HepG2 (cell line): ENCODE data around the gene TNNI3. TPM values are rescaled to one million over a fixed set of nuclear protein-coding genes. Genes with fewer than 3 reads are reported as not detected.

Experiments
- CBX2 ChIP-seq, 2 experiments: fragments of 200-600 bp in 1 of 2; sonication (generic); formaldehyde crosslinking in 1 of 2; IDR thresholded peaks; 2 replicates each; pipeline versions ENCODE4 v1.7.0 to v1.8.1; 2018 to 2022; ENCODE audit warnings: low read depth in 2 of 2, low read length in 1 of 2, mild to moderate bottlenecking in 1 of 2, missing genetic modification reagents in 1 of 2
- FOXA3 ChIP-seq: IDR thresholded peaks from 2 replicates; pipeline ENCODE4 v1.6.1; 2016; ENCODE audit warnings: missing genetic modification reagents, missing compliant biosample characterization
- FOXK1 ChIP-seq: sonication (generic); formaldehyde crosslinking; IDR thresholded peaks from 2 replicates; pipeline ENCODE4 v1.4.0; 2020; ENCODE audit warnings: low read depth, missing genetic modification reagents, borderline replicate concordance
- HDAC1 ChIP-seq: sonication (generic); formaldehyde crosslinking; IDR thresholded peaks from 2 replicates; pipeline ENCODE4 v1.5.1; 2020; ENCODE audit warnings: mild to moderate bottlenecking, missing genetic modification reagents
- MTA1 ChIP-seq: sonication (generic); formaldehyde crosslinking; IDR thresholded peaks from 2 replicates; pipeline ENCODE4 v1.4.0; 2020; ENCODE audit warnings: missing genetic modification reagents, mild to moderate bottlenecking, borderline replicate concordance
- NCOA5 ChIP-seq: sonication (generic); formaldehyde crosslinking; IDR thresholded peaks from 2 replicates; pipeline ENCODE4 v1.4.0; 2020; ENCODE audit warnings: missing genetic modification reagents
- SP1 ChIP-seq, 2 experiments: fragments of 450-650 bp in 1 of 2; sonication (generic) in 1 of 2; formaldehyde crosslinking in 1 of 2; IDR thresholded peaks; 2 replicates each; pipeline versions ENCODE4 v1.4.0 to v1.6.1; 2016 to 2020; ENCODE audit warnings: missing genetic modification reagents in 1 of 2
- ZFY ChIP-seq: sonication (generic); formaldehyde crosslinking; IDR thresholded peaks from 2 replicates; pipeline ENCODE4 v1.4.0; 2020; ENCODE audit warnings: missing genetic modification reagents
- ZNF124 ChIP-seq: sonication (generic); formaldehyde crosslinking; IDR thresholded peaks from 2 replicates; pipeline ENCODE4 v1.4.0; 2020; ENCODE audit warnings: missing genetic modification reagents
- ZNF143 ChIP-seq: sonication (generic); formaldehyde crosslinking; IDR thresholded peaks from 2 replicates; pipeline ENCODE4 v1.4.0; 2020; ENCODE audit warnings: missing genetic modification reagents
- ZNF441 ChIP-seq: sonication (generic); formaldehyde crosslinking; IDR thresholded peaks from 2 replicates; pipeline ENCODE4 v1.7.0; 2021; ENCODE audit warnings: missing genetic modification reagents, borderline replicate concordance
- ZNF543 ChIP-seq: sonication (generic); formaldehyde crosslinking; IDR thresholded peaks from 2 replicates; pipeline ENCODE4 v1.4.0; 2020; ENCODE audit warnings: mild to moderate bottlenecking, missing genetic modification reagents
- ZNF557 ChIP-seq: sonication (generic); formaldehyde crosslinking; IDR thresholded peaks from 2 replicates; pipeline ENCODE4 v1.4.0; 2020; ENCODE audit warnings: missing genetic modification reagents
- ZNF670 ChIP-seq: sonication (generic); formaldehyde crosslinking; IDR thresholded peaks from 2 replicates; pipeline ENCODE4 v1.8.0; 2022; ENCODE audit warnings: mild to moderate bottlenecking, missing genetic modification reagents, borderline replicate concordance
- polyA plus RNA-seq, 8 experiments: library from polyadenylated mRNA; depleted of rRNA in 3 of 8; stranded (reverse) in 7 of 8; unstranded in 1 of 8; fragments of >200 nt; fragmentation: Illumina TruSeq in 4 of 8; extraction: Trizol in 4 of 8; gene quantifications; 2 replicates each; pipeline versions ENCODE4 v1.2.1 to v1.2.3, GENCODE V29; 2011 to 2016; ENCODE audit warnings: low read depth in 4 of 8, missing spikeins in 1 of 8, mixed read lengths in 1 of 8; ENCODE audit not compliant: insufficient read depth in 1 of 8
- total RNA-seq, 5 experiments: library from RNA; depleted of rRNA; stranded (reverse); fragments of >200 nt; fragmentation: Illumina TruSeq; extraction: Trizol; gene quantifications; 2 replicates each; pipeline ENCODE4 v1.2.3, GENCODE V29; 2016; ENCODE audit warnings: low read depth in 1 of 5
- TF ChIP-seq, protein P1 (sequence below): sonication (generic); formaldehyde crosslinking; IDR thresholded peaks from 2 replicates; pipeline ENCODE4 v1.5.1; 2020; ENCODE audit warnings: mild to moderate bottlenecking, missing genetic modification reagents, moderate library complexity
- TF ChIP-seq, protein P2 (sequence below): sonication (generic); formaldehyde crosslinking; IDR thresholded peaks from 2 replicates; pipeline ENCODE4 v1.5.1; 2020; ENCODE audit warnings: mild to moderate bottlenecking, moderate library complexity, missing genetic modification reagents
- TF ChIP-seq, protein P3 (sequence below): IDR thresholded peaks from 2 replicates; pipeline ENCODE4 v1.6.1; 2016; ENCODE audit warnings: missing genetic modification reagents, missing compliant biosample characterization
- TF ChIP-seq, protein P4 (sequence below): conservative IDR thresholded peaks from 2 replicates; pipeline ENCODE4 v1.6.1; 2018; ENCODE audit warnings: missing genetic modification reagents
- TF ChIP-seq, protein P5 (sequence below): sonication (generic); formaldehyde crosslinking; IDR thresholded peaks from 2 replicates; pipeline ENCODE4 v1.5.1; 2020; ENCODE audit warnings: mild to moderate bottlenecking, missing genetic modification reagents, borderline replicate concordance

The TNNI3 gene
- total and polyA plus RNA-seq, 2 of the 13 experiments (the other 11 are each of a cell fraction or from before 2014, with no cell fraction given): 3.5 to 3.7 TPM

DNA sequence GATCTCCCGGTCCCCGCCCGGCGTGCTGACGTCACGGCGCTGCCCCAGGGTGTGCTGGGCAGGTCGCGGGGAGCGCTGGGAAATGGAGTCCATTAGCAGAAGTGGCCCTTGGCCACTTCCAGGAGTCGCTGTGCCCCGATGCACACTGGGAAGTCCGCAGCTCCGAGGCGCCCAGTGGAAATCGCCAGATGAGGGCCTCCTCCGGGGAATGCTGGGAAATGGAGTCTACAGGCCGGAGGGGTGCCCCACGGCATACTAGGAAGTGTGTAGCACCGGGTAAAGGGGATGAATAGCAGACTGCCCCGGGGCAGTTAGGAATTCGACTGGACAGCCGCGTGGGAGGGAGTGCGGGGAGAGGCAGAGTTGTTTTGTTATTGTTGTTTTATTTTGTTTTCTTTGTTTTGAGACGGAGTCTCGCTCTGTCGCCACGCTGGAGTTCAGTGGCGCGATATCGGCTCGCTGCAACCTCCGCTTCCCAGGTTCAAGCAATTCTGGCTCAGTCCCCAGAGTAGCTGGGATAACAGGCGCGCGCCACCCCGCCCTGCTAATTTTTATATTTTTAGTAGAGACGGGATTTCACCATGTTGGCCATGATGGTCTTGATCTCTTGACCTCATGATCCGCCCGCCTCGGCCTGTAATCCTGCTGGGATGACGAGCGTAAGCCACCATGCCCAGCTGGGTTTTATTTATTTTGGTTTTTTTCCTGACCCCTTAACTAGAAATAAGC is 39.7 kb downstream of the TNNI3 start (continued):
- TF ChIP-seq, protein P1, sequence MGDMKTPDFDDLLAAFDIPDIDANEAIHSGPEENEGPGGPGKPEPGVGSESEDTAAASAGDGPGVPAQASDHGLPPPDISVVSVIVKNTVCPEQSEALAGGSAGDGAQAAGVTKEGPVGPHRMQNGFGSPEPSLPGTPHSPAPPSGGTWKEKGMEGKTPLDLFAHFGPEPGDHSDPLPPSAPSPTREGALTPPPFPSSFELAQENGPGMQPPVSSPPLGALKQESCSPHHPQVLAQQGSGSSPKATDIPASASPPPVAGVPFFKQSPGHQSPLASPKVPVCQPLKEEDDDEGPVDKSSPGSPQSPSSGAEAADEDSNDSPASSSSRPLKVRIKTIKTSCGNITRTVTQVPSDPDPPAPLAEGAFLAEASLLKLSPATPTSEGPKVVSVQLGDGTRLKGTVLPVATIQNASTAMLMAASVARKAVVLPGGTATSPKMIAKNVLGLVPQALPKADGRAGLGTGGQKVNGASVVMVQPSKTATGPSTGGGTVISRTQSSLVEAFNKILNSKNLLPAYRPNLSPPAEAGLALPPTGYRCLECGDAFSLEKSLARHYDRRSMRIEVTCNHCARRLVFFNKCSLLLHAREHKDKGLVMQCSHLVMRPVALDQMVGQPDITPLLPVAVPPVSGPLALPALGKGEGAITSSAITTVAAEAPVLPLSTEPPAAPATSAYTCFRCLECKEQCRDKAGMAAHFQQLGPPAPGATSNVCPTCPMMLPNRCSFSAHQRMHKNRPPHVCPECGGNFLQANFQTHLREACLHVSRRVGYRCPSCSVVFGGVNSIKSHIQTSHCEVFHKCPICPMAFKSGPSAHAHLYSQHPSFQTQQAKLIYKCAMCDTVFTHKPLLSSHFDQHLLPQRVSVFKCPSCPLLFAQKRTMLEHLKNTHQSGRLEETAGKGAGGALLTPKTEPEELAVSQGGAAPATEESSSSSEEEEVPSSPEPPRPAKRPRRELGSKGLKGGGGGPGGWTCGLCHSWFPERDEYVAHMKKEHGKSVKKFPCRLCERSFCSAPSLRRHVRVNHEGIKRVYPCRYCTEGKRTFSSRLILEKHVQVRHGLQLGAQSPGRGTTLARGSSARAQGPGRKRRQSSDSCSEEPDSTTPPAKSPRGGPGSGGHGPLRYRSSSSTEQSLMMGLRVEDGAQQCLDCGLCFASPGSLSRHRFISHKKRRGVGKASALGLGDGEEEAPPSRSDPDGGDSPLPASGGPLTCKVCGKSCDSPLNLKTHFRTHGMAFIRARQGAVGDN (CRISPR knock-in tag): peak; percentile 41
- TF ChIP-seq FOXK1 (CRISPR knock-in tag): peak; percentile 78; the same call in 1 of the 2 replicates
- TF ChIP-seq MTA1 (CRISPR knock-in tag): no peak
- peak; percentile 93 for TF ChIP-seq ZNF143 (CRISPR knock-in tag)
- TF ChIP-seq SP1 (IDR thresholded peaks at IDR 0.05): no peak
- TF ChIP-seq SP1 (CRISPR knock-in tag; IDR thresholded peaks at IDR 0.05): peak; percentile 77
- peak; percentile 44; the same call in 1 of the 2 replicates for TF ChIP-seq FOXA3 (CRISPR knock-in tag)
- TF ChIP-seq HDAC1: peak; percentile 30; the same call in 1 of the 2 replicates
- 0 out of 2 replicates have a peak, but pooled peaks have one; percentile 49 for TF ChIP-seq ZNF441
- peak; percentile 36; the same call in 1 of the 2 replicates for TF ChIP-seq ZNF124
- TF ChIP-seq ZFY (CRISPR knock-in tag): peak; percentile 86
- TF ChIP-seq, protein P2, sequence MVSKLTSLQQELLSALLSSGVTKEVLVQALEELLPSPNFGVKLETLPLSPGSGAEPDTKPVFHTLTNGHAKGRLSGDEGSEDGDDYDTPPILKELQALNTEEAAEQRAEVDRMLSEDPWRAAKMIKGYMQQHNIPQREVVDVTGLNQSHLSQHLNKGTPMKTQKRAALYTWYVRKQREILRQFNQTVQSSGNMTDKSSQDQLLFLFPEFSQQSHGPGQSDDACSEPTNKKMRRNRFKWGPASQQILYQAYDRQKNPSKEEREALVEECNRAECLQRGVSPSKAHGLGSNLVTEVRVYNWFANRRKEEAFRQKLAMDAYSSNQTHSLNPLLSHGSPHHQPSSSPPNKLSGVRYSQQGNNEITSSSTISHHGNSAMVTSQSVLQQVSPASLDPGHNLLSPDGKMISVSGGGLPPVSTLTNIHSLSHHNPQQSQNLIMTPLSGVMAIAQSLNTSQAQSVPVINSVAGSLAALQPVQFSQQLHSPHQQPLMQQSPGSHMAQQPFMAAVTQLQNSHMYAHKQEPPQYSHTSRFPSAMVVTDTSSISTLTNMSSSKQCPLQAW (CRISPR knock-in tag): peak; percentile 85
- peak; percentile 81 for TF ChIP-seq ZNF670 (CRISPR knock-in tag)
- TF ChIP-seq, protein P3, sequence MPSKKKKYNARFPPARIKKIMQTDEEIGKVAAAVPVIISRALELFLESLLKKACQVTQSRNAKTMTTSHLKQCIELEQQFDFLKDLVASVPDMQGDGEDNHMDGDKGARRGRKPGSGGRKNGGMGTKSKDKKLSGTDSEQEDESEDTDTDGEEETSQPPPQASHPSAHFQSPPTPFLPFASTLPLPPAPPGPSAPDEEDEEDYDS (CRISPR knock-in tag): peak; percentile 54; the same call in 1 of the 2 replicates
- TF ChIP-seq CBX2 (IDR thresholded peaks at IDR 0.05; ENCODE audit: low read depth, low read length): no peak
- no peak for TF ChIP-seq CBX2 (CRISPR knock-in tag; IDR thresholded peaks at IDR 0.05; ENCODE audit: low read depth)
- TF ChIP-seq NCOA5 (CRISPR knock-in tag): no peak
- TF ChIP-seq, protein P4, sequence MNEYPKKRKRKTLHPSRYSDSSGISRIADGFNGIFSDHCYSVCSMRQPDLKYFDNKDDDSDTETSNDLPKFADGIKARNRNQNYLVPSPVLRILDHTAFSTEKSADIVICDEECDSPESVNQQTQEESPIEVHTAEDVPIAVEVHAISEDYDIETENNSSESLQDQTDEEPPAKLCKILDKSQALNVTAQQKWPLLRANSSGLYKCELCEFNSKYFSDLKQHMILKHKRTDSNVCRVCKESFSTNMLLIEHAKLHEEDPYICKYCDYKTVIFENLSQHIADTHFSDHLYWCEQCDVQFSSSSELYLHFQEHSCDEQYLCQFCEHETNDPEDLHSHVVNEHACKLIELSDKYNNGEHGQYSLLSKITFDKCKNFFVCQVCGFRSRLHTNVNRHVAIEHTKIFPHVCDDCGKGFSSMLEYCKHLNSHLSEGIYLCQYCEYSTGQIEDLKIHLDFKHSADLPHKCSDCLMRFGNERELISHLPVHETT (CRISPR knock-in tag): peak; percentile 88; the same call in 1 of the 2 replicates
- no peak for TF ChIP-seq ZNF543 (CRISPR knock-in tag)
- TF ChIP-seq ZNF557: no peak
- TF ChIP-seq, protein P5, sequence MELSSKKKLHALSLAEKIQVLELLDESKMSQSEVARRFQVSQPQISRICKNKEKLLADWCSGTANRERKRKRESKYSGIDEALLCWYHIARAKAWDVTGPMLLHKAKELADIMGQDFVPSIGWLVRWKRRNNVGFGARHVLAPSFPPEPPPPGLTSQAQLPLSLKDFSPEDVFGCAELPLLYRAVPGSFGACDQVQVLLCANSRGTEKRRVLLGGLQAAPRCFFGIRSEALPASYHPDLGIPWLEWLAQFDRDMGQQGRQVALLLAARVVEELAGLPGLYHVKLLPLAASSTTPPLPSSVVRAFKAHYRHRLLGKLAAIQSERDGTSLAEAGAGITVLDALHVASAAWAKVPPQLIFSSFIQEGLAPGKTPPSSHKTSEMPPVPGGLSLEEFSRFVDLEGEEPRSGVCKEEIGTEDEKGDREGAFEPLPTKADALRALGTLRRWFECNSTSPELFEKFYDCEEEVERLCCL (CRISPR knock-in tag): no peak
